Sigmoid colon (tissue), 7 donors: ENCODE data around the gene RNF126. TPM values are rescaled to one million over a fixed set of nuclear protein-coding genes. Genes with fewer than 3 reads are reported as not detected.
A peak's percentile ranks its signal among the peaks of the same experiment; 100 is the strongest.

ENCODE experiments used
- DNase-seq: peaks from one replicate; pipeline ENCODE4 v3.0.0-alpha.2; 2019
- H3K27ac ChIP-seq, 4 donors: fragments of 200-600 bp; sonication (generic); one replicate each; pipeline ENCODE4 v1.5.1; 2016 to 2019; ENCODE audit warnings: mild to moderate bottlenecking in 1 of 4
- H3K27me3 ChIP-seq, 3 donors: fragments of 200-600 bp; sonication (generic); one replicate each; pipeline ENCODE4 v1.5.1; 2019; ENCODE audit warnings: mild to moderate bottlenecking in 1 of 3
- H3K36me3 ChIP-seq, 4 donors: fragments of 200-600 bp; sonication (generic); one replicate each; pipeline ENCODE4 v1.5.1; 2016 to 2019
- H3K4me1 ChIP-seq, 4 donors: fragments of 200-600 bp; sonication (generic); one replicate each; pipeline ENCODE4 v1.5.1; 2017 to 2019
- H3K4me3 ChIP-seq, 4 donors: fragments of 200-600 bp; sonication (generic); one replicate each; pipeline ENCODE4 v1.5.1; 2017 to 2019; ENCODE audit warnings: mild to moderate bottlenecking in 2 of 4, moderate library complexity in 1 of 4
- H3K9me3 ChIP-seq, 4 donors: fragments of 200-600 bp in 3 of 4; sonication (generic) in 3 of 4; one replicate each; pipeline versions ENCODE4 v1.5.1 to v1.6.1; 2013 to 2019
- EP300 ChIP-seq, 4 donors: sonication (generic); formaldehyde crosslinking; IDR thresholded peaks; one replicate each; pipeline ENCODE4 v1.6.1; 2017; ENCODE audit warnings: antibody characterized with exemption in 4 of 4
- POLR2A ChIP-seq, 2 donors: fragments of 450-650 bp; IDR thresholded peaks; one replicate each; pipeline ENCODE4 v1.6.1; 2016; ENCODE audit warnings: antibody characterized with exemption in 2 of 2, mild to moderate bottlenecking in 2 of 2, moderate library complexity in 2 of 2
- POLR2AphosphoS5 ChIP-seq, 4 donors: sonication (generic); formaldehyde crosslinking; IDR thresholded peaks; one replicate each; pipeline ENCODE4 v1.6.1; 2017; ENCODE audit warnings: antibody characterized with exemption in 4 of 4
- WGBS, 2 donors: extraction: QIAGEN DNeasy Blood & Tissue Kit; methylation state at CpG; one replicate each; pipeline ENCODE4 v1.1.7; 2013; 5-methylcytosine and 5-hydroxymethylcytosine counted together
- intact Hi-C: fragments of 100-400 bp; cut with DNase I; formaldehyde crosslinking; loops from one replicate; pipeline ENCODE4 v1.15.1; 2023
- polyA plus RNA-seq, 3 donors: library from polyadenylated mRNA; stranded (reverse); fragments of 200-250 nt; gene quantifications; one replicate each; pipeline ENCODE4 v1.2.3, GENCODE V29; 2013
- total RNA-seq, 4 donors: library from RNA; depleted of rRNA; stranded (reverse); fragments of >200 nt; gene quantifications; one replicate each; pipeline ENCODE4 v1.1.0, GENCODE V29; 2016
- TF ChIP-seq, protein P1 (sequence below), 4 experiments: fragments of 450-650 bp in 3 of 4; fragments of 200-600 bp in 1 of 4; IDR thresholded peaks; one replicate each; pipeline ENCODE4 v1.5.1; 2016 to 2019; ENCODE audit warnings: antibody characterized with exemption in 4 of 4, mild to moderate bottlenecking in 3 of 4, moderate library complexity in 2 of 4
- donor health status: healthy with polysubstance abuse.
- donor health status: Bipolar disorder and iron deficiency.
- donor health status: healthy.

RNF126 gene
- total and polyA plus RNA-seq, 7 donors = 33.5 to 58.8 (median 55.3) TPM

DNA sequence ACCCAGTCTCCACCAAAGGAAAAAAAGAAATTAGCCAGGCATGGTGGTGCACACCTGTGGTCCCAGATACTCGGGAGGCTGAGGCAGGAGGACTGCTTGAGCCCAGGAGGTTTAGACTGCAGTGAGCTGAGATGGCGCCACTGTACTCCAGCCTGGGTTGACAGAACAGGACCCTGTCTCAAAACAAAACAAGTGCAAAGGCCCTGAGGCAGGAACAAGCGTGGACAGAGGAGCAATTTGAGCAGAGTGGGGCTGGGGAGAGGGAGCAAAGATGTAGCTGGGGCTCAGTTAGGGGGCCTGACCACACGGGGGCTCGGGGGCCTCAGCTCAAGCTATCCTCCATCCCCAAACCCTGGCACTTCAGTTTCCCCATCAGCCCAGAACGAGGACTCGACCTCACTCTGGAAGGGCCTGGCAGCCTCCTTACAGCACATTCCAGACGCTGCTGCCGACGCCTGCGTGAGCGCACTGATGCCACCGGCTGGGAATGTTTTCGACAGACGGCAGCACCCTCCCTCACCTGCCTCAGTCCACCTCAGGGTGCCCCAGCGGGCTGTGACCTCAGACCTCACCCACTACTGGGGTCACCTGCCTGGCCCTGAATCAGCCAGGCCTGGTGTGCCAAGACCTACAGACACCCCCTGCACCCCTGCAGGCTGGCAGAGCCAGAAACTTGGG lies 27.9 kb downstream of the RNF126 start:
- Histone ChIP-seq H3K9me3 (no peaks in the 10 kb centered on the region), H3K27ac (no peak overlapping the region), H3K27me3 (no peaks in the 10 kb centered on the region), H3K4me1 (peaks cover 0 to 43% (median 36%) of the 10 kb centered on the region in 4 donors), H3K4me3 (no peak overlapping the region), H3K36me3 (no peaks in the 10 kb centered on the region)
- no peak for DNase-seq
- intact Hi-C loops = loop anchor here (5.0 kb wide), 1 partner anchor 58 kb away; no protein-coding TSS in a partner anchor
- WGBS, 2 donors = 90 to 92% methylated on average over 16 of the region's 16 CpGs
- TF ChIP-seq POLR2AphosphoS5 (IDR thresholded peaks at IDR 0.05) = no peak

DNA sequence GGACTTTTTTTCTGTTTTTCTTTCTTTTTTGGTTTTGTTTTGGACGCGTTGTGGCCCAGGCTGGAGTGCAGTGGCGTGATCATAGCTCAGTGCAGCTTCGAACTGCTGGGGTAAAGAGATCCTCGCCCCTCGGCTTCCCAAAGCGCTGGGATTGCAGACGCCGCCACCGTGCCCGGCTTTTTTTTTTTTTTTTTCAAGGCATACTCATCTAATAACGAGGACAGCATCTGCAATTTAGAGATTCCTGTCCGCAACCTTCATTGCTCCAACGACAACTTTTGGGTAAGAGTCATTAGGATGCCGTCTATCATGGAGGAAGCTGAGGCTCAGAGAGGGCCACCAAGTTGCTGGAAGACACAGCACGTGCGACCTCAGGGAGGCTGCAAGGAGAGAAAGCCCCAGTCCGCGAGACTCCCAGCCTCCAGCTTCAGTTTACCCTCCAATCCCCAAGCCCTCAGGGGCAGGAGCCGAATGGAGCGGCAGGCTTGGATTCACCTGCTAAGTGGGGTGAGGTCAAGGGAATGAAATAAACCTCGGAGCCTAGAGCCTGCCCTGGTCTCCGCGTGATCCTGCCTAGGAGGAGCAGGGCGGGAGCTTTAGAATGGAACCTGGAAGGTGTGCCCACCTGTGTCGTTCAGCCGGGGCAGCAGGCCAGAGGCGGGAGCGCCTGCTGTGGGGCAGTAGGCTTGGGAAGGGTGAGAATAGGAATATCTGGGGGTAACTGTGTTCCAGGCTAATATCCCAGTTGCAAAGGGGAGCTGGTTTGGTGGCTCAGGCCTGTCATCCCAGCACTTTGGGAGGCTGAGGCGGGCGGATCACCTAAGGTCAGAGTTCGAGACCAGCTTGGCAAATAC lies 29.0 kb downstream of the RNF126 start:
- Histone ChIP-seq H3K27me3 (no peaks in the 10 kb centered on the region), H3K9me3 (no peaks in the 10 kb centered on the region), H3K4me1 (peaks cover 0 to 35% (median 28%) of the 10 kb centered on the region in 4 donors), H3K36me3 (peaks cover 0 to 10% (median 2%) of the 10 kb centered on the region in 4 donors), H3K4me3 (peak overlapping the region; percentile 71 to 95 (median 86)), H3K27ac (peak overlapping the region; percentile 70 to 76 (median 72))
- no peak for DNase-seq
- WGBS, 2 donors = 17 to 24% methylated on average over 32 of the region's 32 CpGs
- intact Hi-C loops = loop anchor here (2.0 to 5.0 kb wide), 2 partner anchors 57 to 101 kb away; no protein-coding TSS in a partner anchor
- TF ChIP-seq POLR2A (IDR thresholded peaks at IDR 0.05) = no peak
- TF ChIP-seq, protein P1, sequence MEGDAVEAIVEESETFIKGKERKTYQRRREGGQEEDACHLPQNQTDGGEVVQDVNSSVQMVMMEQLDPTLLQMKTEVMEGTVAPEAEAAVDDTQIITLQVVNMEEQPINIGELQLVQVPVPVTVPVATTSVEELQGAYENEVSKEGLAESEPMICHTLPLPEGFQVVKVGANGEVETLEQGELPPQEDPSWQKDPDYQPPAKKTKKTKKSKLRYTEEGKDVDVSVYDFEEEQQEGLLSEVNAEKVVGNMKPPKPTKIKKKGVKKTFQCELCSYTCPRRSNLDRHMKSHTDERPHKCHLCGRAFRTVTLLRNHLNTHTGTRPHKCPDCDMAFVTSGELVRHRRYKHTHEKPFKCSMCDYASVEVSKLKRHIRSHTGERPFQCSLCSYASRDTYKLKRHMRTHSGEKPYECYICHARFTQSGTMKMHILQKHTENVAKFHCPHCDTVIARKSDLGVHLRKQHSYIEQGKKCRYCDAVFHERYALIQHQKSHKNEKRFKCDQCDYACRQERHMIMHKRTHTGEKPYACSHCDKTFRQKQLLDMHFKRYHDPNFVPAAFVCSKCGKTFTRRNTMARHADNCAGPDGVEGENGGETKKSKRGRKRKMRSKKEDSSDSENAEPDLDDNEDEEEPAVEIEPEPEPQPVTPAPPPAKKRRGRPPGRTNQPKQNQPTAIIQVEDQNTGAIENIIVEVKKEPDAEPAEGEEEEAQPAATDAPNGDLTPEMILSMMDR (IDR thresholded peaks at IDR 0.05) = no peak
- TF ChIP-seq EP300 (IDR thresholded peaks at IDR 0.05) = no peak
- TF ChIP-seq POLR2AphosphoS5 (IDR thresholded peaks at IDR 0.05) = no peak

DNA sequence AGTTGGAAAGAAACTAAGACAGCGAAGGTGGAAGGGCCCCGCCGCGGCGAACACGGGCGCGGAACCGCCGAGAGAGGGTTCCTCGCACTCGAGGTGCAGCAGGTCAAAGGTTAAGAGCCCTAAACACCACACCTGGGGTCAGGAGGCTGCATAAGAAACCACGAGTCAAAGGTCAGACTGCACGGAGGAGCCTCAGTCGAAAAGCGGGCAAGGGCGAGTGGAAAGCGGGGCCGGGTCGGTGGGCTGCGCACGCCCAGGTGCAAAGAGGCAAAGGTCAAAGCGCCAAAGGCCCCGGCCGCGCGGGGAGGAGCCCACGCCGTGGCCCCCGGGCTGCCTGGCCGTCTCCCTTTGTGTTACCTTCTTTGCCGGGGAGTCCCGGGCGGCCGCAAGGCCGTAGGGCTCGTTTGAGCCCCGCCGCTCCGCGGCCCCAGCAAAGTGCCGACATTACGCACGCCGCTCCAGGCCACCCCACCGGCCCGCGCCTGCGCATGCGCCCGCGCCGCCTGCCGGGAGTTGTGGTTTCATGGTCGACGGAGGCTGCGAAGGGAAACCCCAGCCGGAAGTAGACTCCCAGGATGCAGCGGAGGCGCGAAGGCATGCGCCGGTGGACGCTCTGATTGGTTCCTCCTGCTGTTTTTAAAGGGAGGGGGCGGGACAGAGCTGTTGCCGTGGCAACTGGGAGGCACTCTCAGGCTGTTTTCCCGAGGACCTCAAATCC lies 29.8 kb downstream of the RNF126 start, which contains the start of gene POLRMT:
POLRMT (minus strand) TSS at position 470 of the 718 bp plus-strand sequence; CDS start at position 445, 25 bp downstream.
- peak; percentile 99 for DNase-seq
- TF ChIP-seq POLR2A (IDR thresholded peaks at IDR 0.05) = no peak
- TF ChIP-seq, protein P1 (IDR thresholded peaks at IDR 0.05) = peak in 1 of 4 experiments; percentile 19
- TF ChIP-seq POLR2AphosphoS5 (IDR thresholded peaks at IDR 0.05) = peak; percentile 58 to 76 (median 66)
- peak in 1 of 4 donors; percentile 12 for TF ChIP-seq EP300 (IDR thresholded peaks at IDR 0.05)
- intact Hi-C loops = loop anchor here (2.0 to 5.0 kb wide), 2 partner anchors 56 to 100 kb away; no protein-coding TSS in a partner anchor
- peak within 1 kb of the TSS; percentile 70 to 76 (median 72) for H3K27ac ChIP-seq
- peaks cover 0 to 17% (median 2%) of the 10 kb centered on the region in 4 donors for H3K36me3 ChIP-seq
- peaks cover 0 to 30% (median 23%) of the 10 kb centered on the region in 4 donors for H3K4me1 ChIP-seq
- WGBS, 2 donors = 0% methylated on average over 67 of the region's 67 CpGs
- H3K27me3 ChIP-seq = no peaks in the 10 kb centered on the region
- H3K9me3 ChIP-seq = no peaks in the 10 kb centered on the region
- H3K4me3 ChIP-seq = peak within 1 kb of the TSS; percentile 71 to 95 (median 86)

DNA sequence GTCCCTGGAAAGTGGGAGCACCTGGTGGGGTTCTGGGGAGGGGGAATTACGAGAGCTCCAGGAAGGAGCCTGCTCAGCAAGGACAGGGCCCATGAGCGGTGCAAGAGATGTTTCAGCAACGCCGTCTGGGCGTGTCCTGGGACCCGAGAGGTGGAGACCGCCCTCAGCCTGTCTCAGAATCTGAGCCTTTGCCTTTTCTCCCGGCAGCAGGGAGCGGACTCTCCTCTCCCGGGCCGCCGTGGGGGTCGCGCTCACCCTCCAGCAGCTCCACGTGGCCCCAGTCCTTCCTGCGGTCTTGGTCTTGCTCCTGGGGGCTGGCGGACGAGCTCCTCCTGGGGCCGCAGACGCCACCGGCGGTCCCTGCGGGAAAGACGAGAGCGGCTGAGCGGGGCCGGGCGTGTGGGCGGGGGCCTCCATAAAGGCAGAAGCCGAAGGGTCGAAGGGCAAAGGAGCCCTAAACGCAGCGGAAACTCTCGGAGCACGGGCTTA lies 30.4 kb downstream of the RNF126 start:
- H3K27ac ChIP-seq = peak overlapping the region; percentile 70 to 76 (median 72)
- no peak for TF ChIP-seq EP300 (IDR thresholded peaks at IDR 0.05)
- TF ChIP-seq, protein P1 (IDR thresholded peaks at IDR 0.05) = no peak
- no peak for TF ChIP-seq POLR2A (IDR thresholded peaks at IDR 0.05)
- TF ChIP-seq POLR2AphosphoS5 (IDR thresholded peaks at IDR 0.05) = no peak
- no peaks in the 10 kb centered on the region for H3K27me3 ChIP-seq
- peaks cover 0 to 21% (median 2%) of the 10 kb centered on the region in 4 donors for H3K36me3 ChIP-seq
- H3K4me1 ChIP-seq = peaks cover 0 to 30% (median 23%) of the 10 kb centered on the region in 4 donors
- WGBS, 2 donors = 1 to 3% methylated on average over 35 of the region's 35 CpGs
- DNase-seq = no peak
- intact Hi-C loops = loop anchor here (2.0 to 5.0 kb wide), 2 partner anchors 55 to 100 kb away; no protein-coding TSS in a partner anchor
- H3K4me3 ChIP-seq = peak overlapping the region; percentile 71 to 95 (median 86)
- no peaks in the 10 kb centered on the region for H3K9me3 ChIP-seq
